ENCODE results near the gene CCDC169.
"Not testable (repeated sequence)": the region's sequence is repeated elsewhere in the genome, so short reads cannot be mapped to it uniquely, and the experiment has no call there.

CCDC169 gene

GRCh38 chr13:36297366-36298338, at the start of gene CCDC169:
TSS of gene CCDC169 (minus strand) at chr13:36297814. CDS start at chr13:36297719, 95 bp downstream.
- DNase-seq: no peak

GRCh38 chr13:36346222-36347083, 48.8 kb upstream of the CCDC169 start, which contains the start of gene SPART:
TSS of gene SPART (minus strand) at chr13:36346394. CDS start at chr13:36335830, 10,564 bp downstream.
- DNase-seq: peak; percentile 65

GRCh38 chr13:36345438-36346221, 48.0 kb upstream of the CCDC169 start:
- no peak for DNase-seq

GRCh38 chr13:36344886-36345437, 47.3 kb upstream of the CCDC169 start:
- no peak for DNase-seq

- DNase-seq: no peak
Measured at GRCh38 chr13:36344173-36344572, 46.6 kb upstream of the CCDC169 start.

- no peak for DNase-seq
Measured at GRCh38 chr13:36343766-36344165, 46.2 kb upstream of the CCDC169 start.

- DNase-seq: no peak
Measured at GRCh38 chr13:36342715-36343114, 45.1 kb upstream of the CCDC169 start.

GRCh38 chr13:36341718-36342117, 44.1 kb upstream of the CCDC169 start:
- no peak for DNase-seq

GRCh38 chr13:36339600-36340155, 42.1 kb upstream of the CCDC169 start:
- no peak for DNase-seq

- DNase-seq: no peak
Measured at GRCh38 chr13:36337938-36338641, 40.5 kb upstream of the CCDC169 start.

- no peak for DNase-seq
Measured at GRCh38 chr13:36332986-36333385, 35.4 kb upstream of the CCDC169 start.

GRCh38 chr13:36332255-36332654, 34.6 kb upstream of the CCDC169 start:
- DNase-seq: not testable (repeated sequence)

- no peak for DNase-seq
Measured at GRCh38 chr13:36331280-36331679, 33.7 kb upstream of the CCDC169 start.

GRCh38 chr13:36329361-36329760, 31.7 kb upstream of the CCDC169 start:
- no peak for DNase-seq

GRCh38 chr13:36328821-36329220, 31.2 kb upstream of the CCDC169 start:
- DNase-seq: no peak

GRCh38 chr13:36325912-36326311, 28.3 kb upstream of the CCDC169 start:
- no peak for DNase-seq

- DNase-seq: not testable (repeated sequence)
Measured at GRCh38 chr13:36324881-36325280, 27.3 kb upstream of the CCDC169 start.

GRCh38 chr13:36323951-36324566, 26.4 kb upstream of the CCDC169 start:
- DNase-seq: no peak

GRCh38 chr13:36323408-36323807, 25.8 kb upstream of the CCDC169 start:
- DNase-seq: no peak

- not testable (repeated sequence) for DNase-seq
Measured at GRCh38 chr13:36319793-36320192, 22.2 kb upstream of the CCDC169 start.
